Measurements from ENCODE around the gene DPM2.

DPM2 gene

GRCh38 chr9:127928676-127929624, 8.7 kb downstream of the DPM2 start:
- peaks cover 21% of the 10 kb centered on the region for H3K4me1 ChIP-seq (ENCODE audit: low read length)
- H3K9ac ChIP-seq (ENCODE audit: low read length): no peak overlapping the region
- no peaks in the 10 kb centered on the region for H3K36me3 ChIP-seq (replicated peaks; ENCODE audit: low read depth, low read length)
- H2AFZ ChIP-seq (ENCODE audit: low read depth, low read length): no peak overlapping the region
- no peak overlapping the region for H3K4me2 ChIP-seq (ENCODE audit: low read length)
- H3K27ac ChIP-seq (ENCODE audit: low read length): no peak overlapping the region
- TF ChIP-seq EZH2phosphoT487 (IDR thresholded peaks at IDR 0.05; ENCODE audit: low read depth) (no peak), CTCF (IDR thresholded peaks at IDR 0.05; ENCODE audit: low read depth, low read length) (no peak)
- no peaks in the 10 kb centered on the region for H3K9me3 ChIP-seq (ENCODE audit: insufficient read depth, low read length)
- H3K79me2 ChIP-seq (ENCODE audit: low read length): no peaks in the 10 kb centered on the region
- H3K27me3 ChIP-seq (ENCODE audit: low read depth, low read length): peaks cover 40% of the 10 kb centered on the region
- 0 out of 2 replicates have a peak, but pooled peaks cover 4% of the 10 kb centered on the region for H4K20me1 ChIP-seq (ENCODE audit: insufficient read depth, low read length)
- no peak overlapping the region for H3K4me3 ChIP-seq (ENCODE audit: low read length)

GRCh38 chr9:127927988-127928675, 9.5 kb downstream of the DPM2 start:
- peak overlapping the region; percentile 82 for H3K4me2 ChIP-seq (ENCODE audit: low read length)
- H4K20me1 ChIP-seq (ENCODE audit: insufficient read depth, low read length): 0 out of 2 replicates have a peak, but pooled peaks cover 4% of the 10 kb centered on the region
- H3K27ac ChIP-seq (ENCODE audit: low read length): no peak overlapping the region
- peak overlapping the region; percentile 77; the same call in 1 of the 2 replicates for H3K4me3 ChIP-seq (ENCODE audit: low read length)
- TF ChIP-seq EZH2phosphoT487 (IDR thresholded peaks at IDR 0.05; ENCODE audit: low read depth) (no peak), CTCF (IDR thresholded peaks at IDR 0.05; ENCODE audit: low read depth, low read length) (no peak)
- no peaks in the 10 kb centered on the region for H3K79me2 ChIP-seq (ENCODE audit: low read length)
- no peaks in the 10 kb centered on the region for H3K9me3 ChIP-seq (ENCODE audit: insufficient read depth, low read length)
- no peak overlapping the region for H3K9ac ChIP-seq (ENCODE audit: low read length)
- H3K4me1 ChIP-seq (ENCODE audit: low read length): peaks cover 21% of the 10 kb centered on the region
- H3K36me3 ChIP-seq (replicated peaks; ENCODE audit: low read depth, low read length): no peaks in the 10 kb centered on the region
- no peak overlapping the region for H2AFZ ChIP-seq (ENCODE audit: low read depth, low read length)
- H3K27me3 ChIP-seq (ENCODE audit: low read depth, low read length): peaks cover 40% of the 10 kb centered on the region

DNA sequence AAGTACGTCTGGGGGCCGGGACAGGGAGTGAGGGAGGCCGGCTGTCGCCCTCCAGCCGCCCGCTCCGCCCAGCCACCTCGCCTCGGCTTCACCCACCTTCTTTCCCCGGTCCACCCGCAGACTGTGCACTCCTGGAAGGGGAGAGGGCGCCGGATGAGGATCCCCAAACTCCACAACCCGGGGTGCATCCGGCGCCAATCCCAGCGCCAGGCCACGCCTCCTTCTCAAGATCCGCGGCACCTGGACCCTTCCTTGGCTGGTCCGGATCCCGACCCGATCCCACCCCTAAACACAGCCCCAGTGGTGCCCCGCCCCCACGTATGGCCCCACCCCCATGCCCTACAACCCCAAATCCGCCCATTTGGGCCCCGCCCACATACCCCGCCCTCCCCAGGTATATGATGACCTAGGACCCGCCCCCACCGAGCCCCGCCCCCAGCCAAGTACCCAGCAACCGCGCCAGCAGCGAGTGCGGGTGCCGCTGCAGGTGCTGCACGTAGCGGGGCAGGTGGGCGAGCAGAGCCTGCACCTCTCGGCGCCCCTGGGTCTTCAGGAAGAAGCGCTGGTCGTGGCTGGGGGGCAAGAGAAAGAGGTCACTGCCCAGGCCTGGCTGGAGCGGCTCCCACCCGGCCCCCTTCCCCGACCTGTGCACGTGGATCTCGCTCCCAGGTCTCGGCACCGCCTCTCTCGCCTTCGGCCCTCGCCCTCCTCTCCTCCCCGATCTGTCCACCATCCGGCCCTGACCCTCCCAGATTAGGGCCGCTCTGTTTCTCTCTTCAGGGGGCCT, 10.3 kb downstream of the DPM2 start:
- Histone ChIP-seq H2AFZ (ENCODE audit: low read depth, low read length) (no peak overlapping the region), H3K27me3 (ENCODE audit: low read depth, low read length) (peaks cover 40% of the 10 kb centered on the region), H3K4me1 (ENCODE audit: low read length) (peaks cover 21% of the 10 kb centered on the region), H3K4me3 (ENCODE audit: low read length) (peak overlapping the region; percentile 77), H3K79me2 (ENCODE audit: low read length) (no peaks in the 10 kb centered on the region), H3K27ac (ENCODE audit: low read length) (no peak overlapping the region), H4K20me1 (ENCODE audit: insufficient read depth, low read length) (0 out of 2 replicates have a peak, but pooled peaks cover 4% of the 10 kb centered on the region), H3K9ac (ENCODE audit: low read length) (peak overlapping the region; percentile 40), H3K36me3 (replicated peaks; ENCODE audit: low read depth, low read length) (no peaks in the 10 kb centered on the region), H3K4me2 (ENCODE audit: low read length) (peak overlapping the region; percentile 82), H3K9me3 (ENCODE audit: insufficient read depth, low read length) (no peaks in the 10 kb centered on the region)
- TF ChIP-seq EZH2phosphoT487 (IDR thresholded peaks at IDR 0.05; ENCODE audit: low read depth): no peak

DNA sequence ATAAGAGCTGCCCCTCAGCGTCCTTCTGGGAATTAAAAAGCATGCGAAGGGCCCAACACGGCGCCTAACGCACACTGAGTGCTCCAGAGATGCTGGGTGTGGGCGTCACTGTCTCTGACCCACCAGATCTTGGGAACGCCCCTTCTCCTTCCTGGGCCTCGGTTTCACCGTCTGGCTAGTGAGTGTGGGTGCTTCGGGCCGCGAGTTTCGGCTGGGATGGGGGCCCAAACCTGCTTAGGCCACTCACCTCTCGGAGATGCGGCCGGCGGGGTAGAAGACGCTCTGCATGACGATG, 10.8 kb downstream of the DPM2 start:
- Histone ChIP-seq H3K4me2 (ENCODE audit: low read length) (peak overlapping the region; percentile 82), H3K36me3 (replicated peaks; ENCODE audit: low read depth, low read length) (no peaks in the 10 kb centered on the region), H3K9me3 (ENCODE audit: insufficient read depth, low read length) (no peaks in the 10 kb centered on the region), H3K79me2 (ENCODE audit: low read length) (no peaks in the 10 kb centered on the region), H2AFZ (ENCODE audit: low read depth, low read length) (no peak overlapping the region), H3K27ac (ENCODE audit: low read length) (no peak overlapping the region), H4K20me1 (ENCODE audit: insufficient read depth, low read length) (0 out of 2 replicates have a peak, but pooled peaks cover 4% of the 10 kb centered on the region), H3K27me3 (ENCODE audit: low read depth, low read length) (peaks cover 44% of the 10 kb centered on the region), H3K4me1 (ENCODE audit: low read length) (peaks cover 24% of the 10 kb centered on the region), H3K4me3 (ENCODE audit: low read length) (peak overlapping the region; percentile 77), H3K9ac (ENCODE audit: low read length) (peak overlapping the region; percentile 40)
- no peak for TF ChIP-seq CTCF (IDR thresholded peaks at IDR 0.05; ENCODE audit: low read depth, low read length)
- TF ChIP-seq EZH2phosphoT487 (IDR thresholded peaks at IDR 0.05; ENCODE audit: low read depth): no peak

All from OCI-LY3 (cell line).